ENCODE results near the gene AVPR2.

Gene AVPR2

GRCh38 chrX:153903991-153904957 is at the start of gene AVPR2:
AVPR2 (plus strand) TSS chrX:153904673; CDS start chrX:153905146, 473 bp downstream.
- no peak for DNase-seq

- no peak for DNase-seq
Measured at GRCh38 chrX:153854702-153855101, 49.8 kb upstream of the AVPR2 start.

GRCh38 chrX:153857348-153857903 is 47.0 kb upstream of the AVPR2 start:
- DNase-seq = no peak

GRCh38 chrX:153861151-153861550 is 43.3 kb upstream of the AVPR2 start:
- DNase-seq = no peak

- no peak for DNase-seq
Measured at GRCh38 chrX:153861733-153862310, 42.7 kb upstream of the AVPR2 start.

- no peak for DNase-seq
Measured at GRCh38 chrX:153862369-153863250, 41.9 kb upstream of the AVPR2 start.

GRCh38 chrX:153863251-153863991 is 41.1 kb upstream of the AVPR2 start:
- DNase-seq = no peak

- DNase-seq = no peak
Measured at GRCh38 chrX:153864101-153864500, 40.4 kb upstream of the AVPR2 start.

- DNase-seq = no peak
Measured at GRCh38 chrX:153864561-153865320, 39.7 kb upstream of the AVPR2 start.

- no peak for DNase-seq
Measured at GRCh38 chrX:153865321-153865580, 39.2 kb upstream of the AVPR2 start.

- DNase-seq = no peak
Measured at GRCh38 chrX:153865685-153866084, 38.8 kb upstream of the AVPR2 start.

GRCh38 chrX:153866302-153867019 is 38.0 kb upstream of the AVPR2 start:
- no peak for DNase-seq

- DNase-seq = no peak
Measured at GRCh38 chrX:153867139-153867538, 37.3 kb upstream of the AVPR2 start.

GRCh38 chrX:153867671-153868070 is 36.8 kb upstream of the AVPR2 start:
- no peak for DNase-seq

- no peak for DNase-seq
Measured at GRCh38 chrX:153868576-153869472, 35.6 kb upstream of the AVPR2 start.

- DNase-seq = no peak
Measured at GRCh38 chrX:153869473-153870287, 34.8 kb upstream of the AVPR2 start.

- no peak for DNase-seq
Measured at GRCh38 chrX:153870288-153870690, 34.2 kb upstream of the AVPR2 start.

- no peak for DNase-seq
Measured at GRCh38 chrX:153870791-153871360, 33.6 kb upstream of the AVPR2 start.

GRCh38 chrX:153871451-153871850 is 33.0 kb upstream of the AVPR2 start:
- DNase-seq = no peak
